Non-pigmented ciliary epithelial cell (primary cell): ENCODE data around the gene POU2AF3.
"Not testable (repeated sequence)": the region's sequence is repeated elsewhere in the genome, so short reads cannot be mapped to it uniquely, and the experiment has no call there.

Experiments
- DNase-seq: peaks from one replicate; pipeline ENCODE4 v3.0.0-alpha.2; 2010; ENCODE audit warnings: low read depth

Gene POU2AF3

GRCh38 chr11:111298413-111299100 lies at the start of gene POU2AF3:
Gene POU2AF3, plus strand, starts transcription at chr11:111298546. Its CDS starts 36 bp downstream, at chr11:111298582.
- no peak for DNase-seq

DNA sequence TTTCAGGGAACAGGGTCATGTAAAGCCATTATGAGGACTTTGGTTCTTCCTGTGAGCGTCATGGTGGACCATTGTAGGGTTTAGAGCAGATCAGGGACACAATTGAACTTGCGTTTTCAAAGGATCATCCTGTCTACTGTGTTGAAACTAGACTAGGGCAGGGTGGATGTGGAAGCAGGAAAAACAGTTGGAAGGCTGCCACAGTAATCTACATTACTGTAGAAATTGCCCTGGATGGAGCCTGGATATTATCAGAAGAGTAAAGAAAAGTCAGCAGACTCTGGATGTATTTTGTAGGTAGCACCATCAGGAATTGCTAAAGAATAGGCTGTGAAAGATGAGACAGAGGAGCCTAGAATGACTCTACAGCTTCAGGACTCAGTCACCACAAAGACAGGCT lies 47.4 kb upstream of the POU2AF3 start:
- no peak for DNase-seq

DNA sequence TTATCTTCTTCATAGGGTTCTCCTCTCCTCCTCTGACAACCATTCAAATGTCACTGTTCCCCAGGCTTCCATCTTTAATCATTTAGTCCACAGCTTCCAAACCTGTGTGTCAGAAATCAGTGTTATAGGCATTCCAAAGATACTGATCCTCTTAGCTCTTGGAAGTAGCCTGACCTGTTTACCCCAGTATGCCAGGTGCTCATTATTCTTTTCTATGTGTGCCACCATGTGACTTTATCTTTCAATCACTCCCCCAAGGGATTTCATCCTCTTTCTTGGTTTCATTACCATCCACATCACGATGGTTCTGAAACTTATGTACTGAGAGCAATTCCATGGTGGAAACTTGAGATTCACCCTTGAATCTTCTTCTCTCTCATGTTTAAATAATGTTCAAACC lies 45.2 kb upstream of the POU2AF3 start:
- DNase-seq, result no peak

- no peak for DNase-seq
Observed at GRCh38 chr11:111253630-111254029, 44.7 kb upstream of the POU2AF3 start.

- no peak for DNase-seq
Observed at GRCh38 chr11:111258046-111258445, 40.3 kb upstream of the POU2AF3 start.

DNA sequence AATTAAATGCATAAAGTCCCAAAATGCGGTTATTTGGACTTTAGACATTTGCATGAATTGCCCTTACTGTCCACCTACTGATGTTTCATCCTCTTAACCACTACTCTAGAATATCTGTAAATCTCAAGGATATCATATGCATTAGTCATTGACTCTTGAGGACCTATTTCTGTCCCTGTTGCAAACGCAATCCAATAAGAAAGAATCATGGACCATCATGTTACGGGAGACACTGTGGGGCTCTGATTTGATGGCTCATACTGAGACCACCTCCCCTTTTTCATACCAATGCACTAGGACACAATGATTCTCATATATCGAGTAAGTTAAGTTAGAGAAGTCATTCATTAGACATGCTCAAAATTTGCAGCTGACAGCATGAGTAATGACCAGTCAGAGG lies 38.5 kb upstream of the POU2AF3 start:
- DNase-seq, result no peak

GRCh38 chr11:111260811-111261210 lies 37.5 kb upstream of the POU2AF3 start:
- DNase-seq, result no peak

DNA sequence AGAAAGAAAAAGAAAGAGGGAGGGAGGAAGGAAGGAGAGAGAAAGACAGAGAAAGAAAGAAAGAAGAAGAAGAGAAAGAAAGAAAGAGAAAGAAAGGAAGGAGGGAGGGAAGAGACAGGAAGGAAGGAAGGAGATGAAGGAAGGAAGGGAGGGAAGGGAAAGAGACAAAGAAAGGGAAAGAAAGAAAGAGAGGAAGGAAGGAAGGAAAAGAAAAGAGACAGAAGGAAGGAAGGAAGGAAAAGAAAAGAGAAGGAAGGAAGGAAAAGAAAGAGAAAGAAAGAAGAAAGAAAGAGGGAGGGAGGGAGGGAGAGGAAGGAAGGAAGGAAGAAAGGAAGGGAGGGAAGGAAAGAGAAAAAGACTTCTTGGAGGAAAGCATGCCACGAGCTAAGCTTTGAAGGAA lies 33.7 kb upstream of the POU2AF3 start:
- no peak for DNase-seq

DNA sequence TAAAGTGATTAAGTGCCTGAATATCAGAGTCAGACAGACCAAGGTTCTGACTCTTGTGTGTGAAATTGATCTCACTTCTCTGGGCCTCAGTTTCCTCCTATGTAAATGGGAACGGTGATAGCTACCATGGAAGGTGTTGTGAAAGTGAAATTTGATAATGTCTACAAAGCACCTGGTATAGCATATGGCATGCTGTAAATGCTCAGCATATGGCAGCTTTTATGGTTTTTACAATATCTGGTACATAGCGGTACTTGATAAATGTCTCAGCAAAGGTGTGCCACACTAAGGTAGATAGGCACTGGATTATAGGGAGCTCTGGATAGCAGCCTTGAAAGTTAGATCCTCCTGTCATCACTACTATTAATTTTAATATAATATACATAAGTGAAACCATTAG lies 32.9 kb upstream of the POU2AF3 start:
- no peak for DNase-seq

DNA sequence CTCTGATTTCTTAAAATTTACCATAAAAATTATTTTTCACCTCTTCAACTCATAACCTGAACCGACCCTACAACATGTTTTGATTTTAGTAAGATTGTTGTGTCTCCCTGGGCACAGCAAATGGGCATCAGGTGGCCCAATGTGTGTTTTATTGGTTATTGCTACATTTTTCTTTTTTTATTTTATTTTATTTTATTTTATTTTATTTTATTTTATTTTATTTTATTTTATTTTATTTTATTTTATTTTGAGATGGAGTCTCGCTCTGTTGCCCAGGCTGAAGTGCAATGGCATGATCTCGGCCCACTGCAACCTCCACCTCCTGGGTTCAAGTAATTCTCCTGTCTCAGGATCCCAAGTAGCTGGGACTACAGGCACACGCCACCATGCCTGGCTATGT lies 30.0 kb upstream of the POU2AF3 start:
- DNase-seq, result not testable (repeated sequence)

GRCh38 chr11:111269146-111269868 lies 29.0 kb upstream of the POU2AF3 start:
- no peak for DNase-seq

- DNase-seq, result no peak
Observed at GRCh38 chr11:111272420-111272819, 25.9 kb upstream of the POU2AF3 start.

GRCh38 chr11:111282562-111283075 lies 15.7 kb upstream of the POU2AF3 start:
- DNase-seq, result no peak

DNA sequence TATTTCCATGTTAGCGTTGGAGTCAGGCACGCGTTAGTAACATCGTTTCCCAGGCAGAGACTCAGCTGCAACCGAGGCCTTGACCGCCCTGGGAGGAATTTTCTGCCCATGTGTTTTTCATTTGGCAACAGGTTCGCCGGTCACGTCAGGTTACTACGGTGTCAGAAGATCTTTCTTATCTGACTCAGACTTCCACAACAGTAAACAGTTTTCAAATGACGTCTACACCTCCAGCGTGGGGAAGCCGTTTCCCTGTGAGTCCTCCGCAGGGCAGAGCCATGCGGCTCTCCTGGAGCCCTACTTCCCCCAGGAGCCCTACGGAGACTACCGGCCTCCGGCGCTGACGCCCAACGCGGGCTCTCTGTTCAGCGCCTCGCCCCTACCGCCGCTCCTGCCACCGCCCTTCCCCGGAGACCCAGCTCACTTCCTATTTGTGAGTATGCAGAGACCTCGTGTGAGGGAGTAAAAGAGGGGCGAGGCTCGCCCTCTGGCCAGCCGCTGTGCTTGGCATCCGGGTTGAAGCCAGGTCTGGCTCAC lies 14.3 kb upstream of the POU2AF3 start:
- peak; percentile 46 for DNase-seq

DNA sequence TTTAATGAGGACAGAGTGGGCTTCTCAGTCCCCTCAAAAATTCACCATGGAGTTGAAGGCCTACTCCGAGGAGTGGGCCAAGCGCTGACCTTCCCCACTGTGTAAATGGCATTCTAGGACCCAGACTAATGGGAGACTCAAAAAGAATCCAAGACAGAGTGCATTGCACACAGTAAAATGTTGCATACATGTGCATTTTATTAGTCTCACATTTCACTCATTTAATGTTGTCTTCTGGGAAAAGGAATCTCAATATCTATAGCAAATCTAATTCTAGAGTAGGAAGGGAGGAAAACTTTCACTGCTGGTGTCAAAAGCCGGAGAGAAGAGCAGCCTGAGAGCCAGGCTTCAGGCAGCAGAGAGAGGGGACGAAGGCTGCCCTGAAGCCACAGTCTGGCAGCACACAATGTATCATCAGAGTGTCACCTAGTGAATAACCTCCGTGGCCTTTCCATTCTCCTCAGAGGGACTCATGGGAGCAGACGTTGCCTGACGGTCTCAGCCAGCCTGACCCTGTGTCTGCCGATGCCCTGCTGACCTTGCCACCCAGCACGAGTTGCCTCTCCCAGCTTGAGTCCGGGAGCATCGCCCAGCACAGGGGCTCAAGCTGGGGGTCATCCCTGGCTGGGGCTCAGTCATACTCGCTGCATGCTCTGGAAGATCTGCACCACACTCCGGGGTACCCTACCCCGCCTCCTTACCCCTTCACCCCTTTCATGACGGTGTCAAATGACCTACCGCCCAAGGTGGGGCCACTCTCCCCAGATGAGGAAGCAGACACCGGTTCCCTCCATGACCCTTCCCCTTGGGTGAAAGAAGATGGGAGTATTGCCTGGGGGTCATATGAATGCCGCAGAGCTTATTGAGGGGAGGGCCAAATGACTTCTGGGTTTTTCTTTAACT lies 12.9 kb upstream of the POU2AF3 start:
- DNase-seq, result no peak

DNA sequence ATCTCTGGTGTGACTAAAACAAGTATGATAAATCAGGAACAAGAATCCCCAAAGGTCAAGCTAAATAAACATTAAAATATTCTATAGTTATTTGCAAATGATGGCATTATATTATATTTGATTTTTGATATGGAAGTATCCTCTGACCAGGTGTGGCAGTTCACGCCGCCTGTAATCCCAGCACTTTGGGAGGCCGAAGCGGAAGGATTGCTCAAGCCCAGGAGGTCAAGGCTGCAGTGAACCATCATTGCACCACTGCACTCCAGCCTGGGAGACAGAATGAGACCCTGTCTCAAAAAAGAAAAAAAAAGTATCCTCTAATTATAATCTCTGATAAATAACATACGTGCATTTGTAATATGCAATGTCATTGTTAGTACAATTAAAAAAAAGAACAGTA lies 6.6 kb upstream of the POU2AF3 start:
- DNase-seq, result no peak

DNA sequence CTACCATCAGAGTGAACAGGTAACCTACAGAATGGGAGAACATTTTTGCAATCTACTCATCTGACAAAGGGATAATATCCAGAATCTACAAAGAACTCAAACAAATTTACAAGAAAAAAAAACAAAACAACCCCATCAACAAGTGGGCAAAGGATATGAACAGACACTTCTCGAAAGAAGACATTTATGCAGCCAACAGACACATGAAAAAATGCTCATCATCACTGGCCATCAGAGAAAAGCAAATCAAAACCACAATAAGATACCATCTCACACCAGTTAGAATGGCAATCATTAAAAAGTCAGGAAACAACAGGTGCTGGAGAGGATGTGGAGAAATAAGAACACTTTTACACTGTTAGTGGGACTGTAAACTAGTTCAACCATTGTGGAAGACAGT lies 5.9 kb upstream of the POU2AF3 start:
- DNase-seq, result not testable (repeated sequence)

DNA sequence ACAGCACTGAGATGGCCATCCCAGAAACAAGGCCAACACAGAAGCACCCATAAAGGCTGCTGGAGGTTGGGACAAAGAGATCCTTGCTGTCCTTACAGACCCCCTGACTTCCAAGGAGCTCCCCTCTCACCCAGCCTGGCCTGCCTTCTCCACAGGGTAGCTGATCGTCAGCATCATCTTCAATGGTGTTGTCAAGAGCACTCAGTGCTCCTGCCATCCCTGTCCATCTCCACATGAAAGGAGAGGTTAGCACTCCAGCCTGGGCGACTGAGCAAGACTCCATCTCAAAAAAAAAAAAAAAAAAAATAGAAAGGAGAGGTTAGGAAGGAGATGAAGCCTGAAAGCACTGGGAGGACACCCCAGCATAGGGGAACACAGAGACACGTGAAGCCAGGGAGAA lies 2.1 kb upstream of the POU2AF3 start:
- no peak for DNase-seq

DNA sequence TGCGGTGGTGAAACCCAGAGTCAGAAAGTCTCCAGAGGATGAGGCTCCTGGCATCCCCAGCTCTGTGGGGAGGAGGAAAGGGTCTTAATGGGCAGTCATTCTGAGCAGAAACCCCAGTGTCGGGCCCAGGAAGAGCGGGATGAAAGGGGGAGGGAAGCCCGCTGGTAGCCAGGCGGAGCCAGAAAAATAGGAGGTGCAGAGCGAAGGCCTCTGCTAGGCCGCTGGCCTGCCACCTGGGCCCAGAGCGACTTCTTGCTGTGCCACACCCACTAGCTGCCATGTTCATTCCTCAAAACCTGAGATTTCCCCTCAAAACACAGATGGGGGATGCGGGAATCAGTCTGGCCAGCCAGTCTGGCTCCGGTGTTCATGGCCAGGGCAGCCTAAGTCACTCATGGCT lies 650 bp upstream of the POU2AF3 start:
- no peak for DNase-seq

DNA sequence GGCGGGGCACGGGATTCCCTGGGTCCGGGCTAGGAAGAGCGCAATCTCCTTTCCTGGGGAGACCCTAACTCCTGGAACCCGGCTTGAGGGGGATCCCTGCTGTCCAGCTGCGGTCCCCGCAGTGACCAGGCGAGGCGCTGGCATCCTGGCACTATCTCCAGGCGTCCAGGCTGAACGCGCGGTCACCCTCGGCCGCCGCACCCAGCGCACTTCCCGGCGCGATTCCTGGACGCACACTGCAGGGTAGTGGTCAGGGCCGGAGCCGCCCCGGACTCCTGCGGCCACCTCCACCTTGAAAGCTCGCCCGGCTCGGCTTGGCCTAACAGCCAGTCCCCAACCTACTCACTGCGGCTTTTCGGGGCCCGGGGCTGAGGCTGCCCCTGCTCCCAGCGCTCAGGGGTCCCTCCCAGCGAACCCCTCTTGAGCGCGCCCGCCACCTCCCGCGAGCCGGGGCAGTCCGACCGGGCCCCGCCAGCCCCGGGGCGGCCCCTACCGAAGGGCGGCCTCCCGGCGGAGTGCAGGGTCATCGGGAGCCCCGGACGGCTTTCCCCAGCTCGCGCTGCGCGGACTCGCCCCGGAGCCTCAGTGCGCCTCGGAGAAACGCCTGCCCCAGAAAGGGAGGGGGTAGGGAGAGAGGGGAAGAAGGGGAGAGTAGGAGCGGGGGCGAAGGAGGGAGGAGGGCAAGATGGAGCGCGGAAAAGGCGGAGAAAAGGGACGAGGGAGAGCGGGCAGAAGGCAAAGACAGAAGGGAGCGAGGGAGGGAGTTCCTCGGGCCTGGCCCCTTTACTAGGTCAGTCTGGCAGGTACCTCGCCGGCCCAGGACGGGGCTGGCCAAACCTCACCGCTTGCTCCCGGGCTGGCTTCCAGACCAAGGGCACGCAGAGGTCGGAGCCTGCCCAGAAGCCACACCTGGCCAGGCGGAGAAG lies 1.0 kb downstream of the POU2AF3 start:
- no peak for DNase-seq

- no peak for DNase-seq
Observed at GRCh38 chr11:111300569-111300968, 2.2 kb downstream of the POU2AF3 start.
